GM15510 (cell line): ENCODE results near the gene ADAMTSL1.

Experiments used
- POLR2A ChIP-seq: IDR thresholded peaks from 3 replicates; pipeline ENCODE4 v1.6.1; 2011; ENCODE audit warnings: borderline replicate concordance; ENCODE audit not compliant: insufficient read length; ENCODE audit errors: extremely low read depth

ADAMTSL1 gene

DNA sequence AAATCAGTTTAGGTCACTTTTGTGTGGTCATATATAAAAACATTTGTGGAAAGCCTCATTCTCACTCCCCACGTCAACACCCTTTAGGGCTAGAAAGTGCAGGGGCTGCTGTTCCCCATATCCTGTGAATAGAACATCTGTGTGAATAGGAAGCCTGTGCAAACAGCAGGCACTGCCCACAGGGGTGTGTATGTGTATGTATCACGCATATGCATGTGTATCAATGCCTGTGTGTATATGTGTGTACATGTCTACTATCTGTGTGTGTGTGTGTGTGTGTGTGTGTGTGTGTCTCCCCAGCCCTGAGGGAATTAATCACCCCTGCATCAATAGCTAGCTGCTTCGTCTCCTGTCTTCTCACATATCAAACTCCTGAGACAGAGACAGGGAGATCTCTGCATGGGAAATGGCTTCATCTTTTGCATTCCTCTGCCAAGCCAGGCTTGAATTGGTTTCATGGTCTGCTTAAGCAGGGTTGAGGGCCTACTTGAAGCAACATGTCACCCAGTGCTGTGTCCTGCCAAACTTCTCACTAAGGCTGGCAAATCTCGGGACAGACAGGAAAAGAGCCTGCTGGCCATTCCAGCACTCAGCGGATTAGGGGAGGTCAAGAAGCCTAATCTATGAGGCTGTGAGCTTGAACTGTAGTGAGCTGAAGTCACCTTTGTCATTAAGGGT is 265.8 kb downstream of the ADAMTSL1 start:
- TF ChIP-seq POLR2A: no peak

DNA sequence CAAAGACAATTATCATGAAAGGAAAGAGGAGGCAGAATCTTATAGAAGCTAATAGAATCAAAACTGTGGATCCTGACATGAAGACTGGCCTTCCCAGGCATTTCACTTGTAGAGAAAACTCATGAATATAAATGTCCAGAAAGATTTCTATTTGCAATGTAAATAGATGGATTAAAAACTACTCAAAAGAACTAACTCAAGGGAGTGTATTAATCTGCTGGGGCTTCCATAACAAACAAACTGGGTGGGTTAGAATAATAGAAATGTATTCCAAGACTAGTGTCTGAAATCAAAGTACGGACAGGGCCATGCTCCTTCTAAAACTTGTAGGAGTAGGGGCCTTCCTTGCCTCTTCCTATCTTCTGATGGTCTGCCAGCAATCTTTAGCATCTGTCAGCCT is 267.4 kb downstream of the ADAMTSL1 start:
- no peak for TF ChIP-seq POLR2A

DNA sequence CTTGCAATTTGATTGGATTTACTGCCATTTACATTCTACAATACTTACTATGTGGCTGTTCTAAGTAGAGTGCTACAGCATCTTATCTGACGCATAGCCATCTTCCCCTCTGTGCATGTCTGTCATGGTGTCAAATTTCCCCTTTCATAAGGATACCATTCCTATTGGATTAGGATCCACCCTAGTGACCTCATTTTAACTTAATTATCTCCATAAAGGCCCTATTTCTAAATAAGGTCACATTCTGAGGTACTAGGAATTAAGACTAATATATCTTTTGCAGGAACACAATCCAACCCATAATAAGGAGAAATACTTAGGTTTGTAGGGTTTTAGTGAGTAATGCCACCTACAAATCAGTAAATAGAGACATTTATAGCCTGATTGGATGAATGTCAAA is 268.0 kb downstream of the ADAMTSL1 start:
- TF ChIP-seq POLR2A: no peak

DNA sequence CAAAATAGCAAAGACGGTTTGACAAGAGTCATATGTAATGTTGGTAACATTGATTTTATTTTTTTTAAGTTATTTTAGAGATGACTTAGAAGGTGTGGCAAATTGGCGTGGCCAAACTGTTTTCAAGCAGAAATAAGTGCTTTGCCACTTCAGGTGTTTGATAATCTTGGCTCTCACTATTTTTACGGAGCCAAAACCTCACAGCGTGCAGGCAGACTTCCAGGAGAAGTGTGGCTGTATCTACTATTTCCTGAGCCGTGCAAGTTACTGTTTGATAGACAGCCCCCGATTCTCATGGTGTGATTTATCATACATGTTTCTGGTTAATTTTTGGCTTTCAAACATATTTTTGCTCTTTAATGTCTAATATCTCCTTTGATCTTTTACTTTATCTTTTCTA is 269.5 kb downstream of the ADAMTSL1 start:
- TF ChIP-seq POLR2A: no peak

DNA sequence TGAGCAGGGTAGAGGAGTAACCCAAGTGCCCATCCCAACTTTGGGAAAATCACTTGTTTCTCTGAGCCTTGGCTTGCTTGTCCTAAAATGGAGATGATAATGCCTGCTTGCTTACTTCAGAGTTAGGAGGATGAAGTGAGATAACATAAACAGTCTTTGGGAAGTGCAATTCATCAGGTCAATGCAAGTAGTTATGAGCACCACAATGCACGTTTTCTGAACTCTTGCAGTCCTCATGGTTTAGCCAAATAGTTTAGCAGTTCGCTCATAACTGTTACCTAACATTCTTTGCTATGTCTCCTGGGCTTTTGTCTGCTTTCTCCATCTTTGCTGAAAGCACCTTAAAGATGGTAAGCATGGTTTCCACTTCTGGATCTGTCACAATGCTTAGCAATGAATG is 270.0 kb downstream of the ADAMTSL1 start:
- no peak for TF ChIP-seq POLR2A

DNA sequence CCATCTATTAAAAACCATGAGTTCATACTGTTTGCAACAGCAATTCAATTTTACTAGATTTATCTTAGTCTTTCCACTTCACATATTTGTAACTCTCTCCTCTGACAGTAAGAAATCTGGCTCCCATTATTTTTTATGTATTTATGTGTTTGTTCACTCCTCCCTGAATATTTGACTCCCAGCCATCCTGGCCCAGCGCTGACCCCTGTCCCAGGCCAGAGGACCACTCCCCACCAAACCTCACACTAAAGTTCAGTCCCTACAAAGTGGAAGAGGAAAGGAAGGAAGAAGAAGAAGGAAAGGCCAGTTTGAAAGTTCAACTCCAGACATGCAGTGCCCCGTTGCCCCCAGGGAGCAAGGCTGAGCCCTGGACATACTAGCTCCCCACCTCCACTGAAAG is 271.8 kb downstream of the ADAMTSL1 start:
- TF ChIP-seq POLR2A: no peak

DNA sequence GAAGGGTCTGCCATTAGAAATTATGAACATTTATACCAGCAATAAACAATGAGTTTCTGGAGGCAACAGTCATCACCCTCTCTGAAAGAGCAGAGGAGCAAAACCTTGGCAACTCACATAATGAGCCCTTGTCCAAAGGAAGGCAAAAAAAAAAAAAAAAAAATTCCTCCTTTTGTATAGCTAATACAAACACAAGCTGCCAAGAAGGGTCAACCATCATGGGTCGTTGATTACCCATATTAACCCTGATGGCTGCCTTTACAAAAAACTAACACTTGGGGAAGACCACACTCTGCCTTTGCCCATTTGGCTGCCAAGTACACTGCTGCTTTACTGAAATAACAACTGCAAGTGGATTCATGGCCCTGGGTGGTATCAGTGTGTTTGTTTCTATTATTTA is 272.7 kb downstream of the ADAMTSL1 start:
- no peak for TF ChIP-seq POLR2A

DNA sequence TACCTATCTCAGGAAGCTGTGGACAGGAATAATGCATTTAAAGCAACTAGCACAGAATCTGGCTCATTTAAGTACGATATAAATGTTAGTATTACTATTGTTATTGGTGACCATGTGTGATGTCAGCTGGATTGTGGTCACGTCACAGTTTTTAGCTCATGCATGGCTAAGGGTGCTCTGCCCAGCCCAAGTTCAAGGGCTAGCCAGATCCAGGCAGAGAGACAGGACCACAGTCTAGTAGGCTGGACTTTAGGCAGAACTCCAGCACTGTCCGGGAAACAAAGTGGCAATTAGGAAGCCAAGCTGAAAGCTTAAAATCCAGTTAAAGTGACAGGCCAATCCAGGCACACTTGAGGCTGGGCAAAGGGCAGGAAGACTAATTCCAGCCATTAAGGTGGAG is 273.6 kb downstream of the ADAMTSL1 start:
- no peak for TF ChIP-seq POLR2A

DNA sequence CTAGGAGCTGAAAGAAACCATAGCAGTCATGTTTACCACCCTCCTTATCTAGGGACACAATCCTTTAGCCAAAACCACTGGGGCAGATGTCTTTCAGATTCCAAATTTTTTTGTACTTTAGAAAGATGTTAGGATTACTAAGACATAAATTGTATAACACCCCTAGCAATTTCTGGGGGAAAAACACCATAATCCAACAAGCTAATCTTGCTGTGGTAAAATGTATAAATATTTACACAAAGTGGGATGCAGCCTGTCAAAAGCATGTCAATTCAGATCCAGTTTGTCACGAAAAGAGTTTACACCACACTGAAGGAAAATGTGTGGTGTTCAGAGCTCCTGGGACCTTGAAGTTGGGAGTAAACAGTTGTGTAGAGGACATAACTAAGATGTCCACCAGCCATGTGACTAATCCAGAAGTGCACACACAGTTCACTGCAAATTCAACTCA is 274.3 kb downstream of the ADAMTSL1 start:
- no peak for TF ChIP-seq POLR2A

DNA sequence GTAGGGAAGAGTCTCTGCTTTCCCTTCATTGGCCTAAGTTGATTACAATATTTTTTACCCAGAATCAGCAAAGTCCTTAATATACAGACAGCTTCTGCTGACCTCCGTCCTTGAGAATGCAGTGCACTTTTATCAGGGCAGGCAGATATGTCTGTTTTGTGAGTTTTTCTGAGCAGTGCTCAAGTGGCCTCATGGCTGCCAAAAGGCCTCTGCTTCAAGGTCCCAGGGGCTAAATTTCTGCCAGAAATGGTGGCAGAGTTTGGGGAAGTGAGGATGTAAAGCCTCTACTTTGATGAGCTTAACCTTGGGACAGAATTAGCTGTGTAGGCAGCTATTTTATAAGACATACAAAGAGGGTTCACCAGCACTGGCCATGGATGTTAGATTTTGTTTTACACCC is 275.8 kb downstream of the ADAMTSL1 start:
- no peak for TF ChIP-seq POLR2A

DNA sequence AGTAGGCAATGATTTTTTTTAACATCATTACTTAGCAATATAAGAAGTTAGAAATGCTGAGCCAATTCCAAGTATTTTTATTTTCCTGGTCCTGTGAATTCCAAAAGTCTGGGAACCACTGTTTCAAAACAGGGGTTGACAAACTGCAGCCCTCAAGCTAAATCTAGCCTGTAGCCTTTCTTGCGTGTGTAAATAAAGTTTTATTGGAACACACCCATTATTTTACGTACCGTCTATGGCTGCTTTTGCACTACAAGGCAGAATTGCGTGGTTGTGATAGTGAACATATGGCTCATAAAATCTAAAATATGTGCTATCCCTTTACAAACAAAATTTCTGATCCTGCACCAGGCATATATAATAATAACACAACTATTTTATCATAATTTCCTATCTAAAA is 280.0 kb downstream of the ADAMTSL1 start:
- TF ChIP-seq POLR2A: no peak

DNA sequence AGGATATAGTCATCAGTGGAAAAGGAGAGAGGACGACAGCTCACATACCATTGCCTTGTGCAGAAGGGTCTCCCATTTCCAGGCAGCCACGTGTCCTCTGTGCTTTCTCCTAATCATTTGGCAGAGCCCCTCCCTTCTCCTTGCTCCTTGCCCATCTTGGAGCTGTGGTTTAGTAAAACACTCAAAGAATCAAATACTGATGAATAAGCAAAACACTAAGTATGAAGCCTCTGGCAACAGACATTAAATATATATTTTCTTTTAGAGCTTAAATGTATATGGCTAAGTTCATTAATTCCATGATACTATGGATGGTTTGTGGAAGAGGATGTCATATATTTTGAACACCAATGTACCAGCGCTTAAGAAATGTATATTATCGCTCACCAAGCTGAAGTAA is 280.6 kb downstream of the ADAMTSL1 start:
- no peak for TF ChIP-seq POLR2A

DNA sequence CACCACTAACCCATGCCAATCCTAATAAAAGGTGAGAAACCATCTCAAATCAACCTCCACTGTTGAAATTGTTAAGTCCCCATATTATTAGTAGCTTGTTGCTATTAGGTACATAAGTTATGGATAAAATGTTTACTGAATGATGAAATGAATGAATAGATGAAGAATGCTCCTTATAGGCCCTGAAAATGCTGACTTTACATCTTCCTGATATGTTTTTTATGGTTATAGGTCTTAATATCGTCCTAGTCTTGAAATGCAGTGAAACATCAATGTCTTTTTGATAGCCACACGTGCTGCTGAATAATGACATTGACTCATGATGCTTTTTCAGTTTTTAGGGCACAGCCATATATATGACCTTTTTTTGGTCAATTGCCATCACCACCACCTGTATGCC is 281.3 kb downstream of the ADAMTSL1 start:
- no peak for TF ChIP-seq POLR2A

DNA sequence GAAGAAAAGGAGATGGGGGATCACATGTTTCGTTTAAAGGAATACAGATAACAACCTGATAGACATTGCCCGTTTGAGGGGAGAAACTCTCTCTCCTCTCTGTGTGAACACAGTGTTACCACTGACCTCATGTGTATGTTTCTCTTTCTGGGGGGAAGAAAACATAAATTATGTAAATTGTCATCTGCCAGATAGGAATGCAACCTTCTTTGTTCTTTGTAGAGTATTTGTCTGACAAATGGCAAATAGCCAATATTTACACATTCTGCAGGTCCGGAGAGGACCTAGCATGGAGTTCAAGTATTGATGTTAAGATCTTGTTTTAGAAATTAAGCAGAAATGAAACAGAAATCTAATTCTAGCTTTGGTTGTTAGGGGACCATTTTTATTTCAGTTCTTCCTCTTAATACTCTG is 282.8 kb downstream of the ADAMTSL1 start:
- TF ChIP-seq POLR2A: no peak

DNA sequence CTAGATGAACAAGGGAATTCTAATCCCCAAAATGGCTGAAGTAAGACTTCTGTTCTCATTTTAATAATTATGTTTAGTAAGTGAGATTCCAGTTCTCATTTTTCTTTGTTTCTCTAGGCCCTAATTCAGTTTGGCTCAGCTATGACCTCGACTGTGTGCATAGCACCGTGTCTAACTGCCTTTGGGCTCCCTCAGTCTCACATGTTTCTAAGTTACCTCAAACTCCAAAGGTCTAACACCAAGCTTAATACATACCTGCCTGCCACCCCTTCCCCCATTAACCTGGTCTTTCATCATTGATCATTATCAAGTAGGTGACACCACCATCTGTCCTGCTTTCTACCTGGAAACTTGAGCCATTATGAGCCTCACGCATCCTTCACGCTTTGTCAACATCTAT is 285.9 kb downstream of the ADAMTSL1 start:
- no peak for TF ChIP-seq POLR2A

DNA sequence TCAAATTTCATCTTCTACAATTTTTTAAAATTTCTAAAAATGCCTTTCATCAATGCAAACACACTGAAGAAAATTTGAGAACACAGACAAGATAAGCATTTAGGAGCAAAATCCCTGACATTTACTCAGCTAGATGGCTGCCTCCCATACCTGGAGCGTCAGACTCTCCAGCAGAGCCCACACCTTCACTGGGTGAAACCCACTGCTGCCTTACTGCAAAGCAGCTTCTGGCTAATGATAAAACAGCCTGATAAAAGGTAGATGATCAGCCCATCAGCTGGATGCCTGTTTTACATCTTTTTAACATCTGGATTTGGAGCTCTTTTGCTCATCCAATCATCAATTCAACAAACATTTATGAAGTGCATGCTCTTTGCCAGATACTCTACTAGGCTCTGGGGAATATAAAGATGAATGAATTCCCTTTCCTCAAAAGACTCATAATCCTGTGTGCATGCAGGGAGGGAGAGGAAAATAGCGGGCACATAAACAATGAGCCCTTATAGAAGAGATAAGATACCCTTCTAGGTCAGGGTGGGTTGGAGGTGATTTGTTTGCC is 287.9 kb downstream of the ADAMTSL1 start:
- TF ChIP-seq POLR2A: no peak
